A549 treated with GW870086 at 1 μM for 4 hours (cell line): ENCODE results near the gene WDR17. TPM values are rescaled to one million over a fixed set of nuclear protein-coding genes. Genes with fewer than 3 reads are reported as not detected.

Source experiments
- total RNA-seq: library from RNA; stranded (reverse); fragments of 200-300 nt; extraction: Qiagen RNA extraction; gene quantifications from 5 replicates; pipeline ENCODE4 v1.2.3, GENCODE V29; 2022; ENCODE audit warnings: low read depth

WDR17 gene
- 1.4 to 3.2 TPM (median 2.3 TPM) in 5 replicates for total RNA-seq

GRCh38 chr4:176065435-176066291, at the start of gene WDR17:
WDR17 (plus strand) TSS chr4:176065841; CDS start chr4:176111581, 45,740 bp downstream.

GRCh38 chr4:176195184-176195978, 129.7 kb downstream of the WDR17 start, which contains the start of gene SPATA4:
SPATA4 (minus strand) TSS chr4:176195585; CDS start chr4:176195562, 23 bp downstream.

Other genes with a start within 250 kb of the WDR17 start
- gene SPATA4, start 129.7 kb downstream of the WDR17 start, total RNA-seq: 0.18 to 0.45 TPM (median 0.20 TPM) in 4 of 5 replicates, not detected in the other
- 0.08 to 0.18 TPM in 2 of 5 replicates, not detected in the others for gene ASB5, start 203.4 kb downstream of the WDR17 start, total RNA-seq